Prostate gland (tissue), 2 donors: Measurements from ENCODE around the gene PAK4. TPM values are rescaled to one million over a fixed set of nuclear protein-coding genes. Genes with fewer than 3 reads are reported as not detected.
"Not testable (repeated sequence)": the region's sequence is repeated elsewhere in the genome, so short reads cannot be mapped to it uniquely, and the experiment has no call there.

Experiments used
- DNase-seq: peaks from one replicate; pipeline ENCODE4 v3.0.0-alpha.2; 2019; ENCODE audit warnings: low spot score
- H3K27ac ChIP-seq, 2 donors: fragments of 200-600 bp; sonication (generic); 2 replicates each; pipeline ENCODE4 v1.5.1; 2017 to 2019
- H3K27me3 ChIP-seq: fragments of 200-600 bp; sonication (generic); replicated peaks from 2 replicates; pipeline ENCODE4 v1.5.1; 2019; ENCODE audit not compliant: insufficient read depth
- H3K36me3 ChIP-seq, 2 donors: fragments of 200-600 bp; sonication (generic); 1 replicate in 1 of 2; 2 replicates in 1 of 2; pipeline versions ENCODE4 v1.5.1 to v1.8.1; 2017 to 2019
- H3K4me1 ChIP-seq: fragments of 200-600 bp; sonication (generic); replicated peaks from 2 replicates; pipeline ENCODE4 v1.5.1; 2019
- H3K4me3 ChIP-seq, 2 donors: fragments of 200-600 bp; sonication (generic); 2 replicates each; pipeline ENCODE4 v1.5.1; 2017 to 2019
- H3K9me3 ChIP-seq: fragments of 200-600 bp; sonication (generic); 2 replicates; pipeline ENCODE4 v1.5.1; 2017
- POLR2A ChIP-seq: fragments of 450-650 bp; IDR thresholded peaks from one replicate; pipeline ENCODE4 v1.6.1; 2016; ENCODE audit warnings: antibody characterized with exemption, mild to moderate bottlenecking
- POLR2AphosphoS5 ChIP-seq: sonication (generic); formaldehyde crosslinking; IDR thresholded peaks from one replicate; pipeline ENCODE4 v1.6.1; 2017; ENCODE audit warnings: antibody characterized with exemption
- WGBS: methylation state at CpG from one replicate; pipeline ENCODE4 v1.1.5; 2018; 5-methylcytosine and 5-hydroxymethylcytosine counted together
- intact Hi-C: fragments of 100-400 bp; cut with DNase I; formaldehyde crosslinking; loops from one replicate; pipeline ENCODE4 v1.14.2; 2022
- total RNA-seq, 2 donors: library from RNA; depleted of rRNA; stranded (reverse); fragments of >200 nt; gene quantifications; one replicate each; pipeline ENCODE4 v1.1.0, GENCODE V29; 2016
- TF ChIP-seq, protein P1 (sequence below), 4 experiments: fragments of 200-600 bp in 2 of 4; fragments of 450-650 bp in 2 of 4; sonication (generic) in 2 of 4; IDR thresholded peaks; 1 replicate in 3 of 4; 2 replicates in 1 of 4; pipeline ENCODE4 v1.5.1; 2016 to 2019; ENCODE audit warnings: antibody characterized with exemption in 4 of 4, mild to moderate bottlenecking in 2 of 4, moderate library complexity in 2 of 4

PAK4 gene
- total RNA-seq, 2 donors from 2014 or later, result 111 to 123 TPM

- no peak for DNase-seq
- Histone ChIP-seq H3K9me3 (no peaks in the 10 kb centered on the region), H3K27me3 (peaks cover 16% of the 10 kb centered on the region), H3K4me3 (no peak overlapping the region), H3K36me3 (no peaks in the 10 kb centered on the region), H3K27ac (no peak overlapping the region), H3K4me1 (no peaks in the 10 kb centered on the region)
- WGBS, result 81% methylated on average over 6 of the region's 6 CpGs
- intact Hi-C loops, result no loop called here
- TF ChIP-seq, protein P1, sequence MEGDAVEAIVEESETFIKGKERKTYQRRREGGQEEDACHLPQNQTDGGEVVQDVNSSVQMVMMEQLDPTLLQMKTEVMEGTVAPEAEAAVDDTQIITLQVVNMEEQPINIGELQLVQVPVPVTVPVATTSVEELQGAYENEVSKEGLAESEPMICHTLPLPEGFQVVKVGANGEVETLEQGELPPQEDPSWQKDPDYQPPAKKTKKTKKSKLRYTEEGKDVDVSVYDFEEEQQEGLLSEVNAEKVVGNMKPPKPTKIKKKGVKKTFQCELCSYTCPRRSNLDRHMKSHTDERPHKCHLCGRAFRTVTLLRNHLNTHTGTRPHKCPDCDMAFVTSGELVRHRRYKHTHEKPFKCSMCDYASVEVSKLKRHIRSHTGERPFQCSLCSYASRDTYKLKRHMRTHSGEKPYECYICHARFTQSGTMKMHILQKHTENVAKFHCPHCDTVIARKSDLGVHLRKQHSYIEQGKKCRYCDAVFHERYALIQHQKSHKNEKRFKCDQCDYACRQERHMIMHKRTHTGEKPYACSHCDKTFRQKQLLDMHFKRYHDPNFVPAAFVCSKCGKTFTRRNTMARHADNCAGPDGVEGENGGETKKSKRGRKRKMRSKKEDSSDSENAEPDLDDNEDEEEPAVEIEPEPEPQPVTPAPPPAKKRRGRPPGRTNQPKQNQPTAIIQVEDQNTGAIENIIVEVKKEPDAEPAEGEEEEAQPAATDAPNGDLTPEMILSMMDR (IDR thresholded peaks at IDR 0.05), result no peak
- no peak for TF ChIP-seq POLR2A
- no peak for TF ChIP-seq POLR2AphosphoS5
Observed at GRCh38 chr19:39207293-39207836, 81.8 kb downstream of the PAK4 start.

GRCh38 chr19:39208175-39208795 lies 82.7 kb downstream of the PAK4 start:
- Histone ChIP-seq H3K36me3 (no peaks in the 10 kb centered on the region), H3K27me3 (peaks cover 9% of the 10 kb centered on the region)
- intact Hi-C loops, result no loop called here

GRCh38 chr19:39209196-39209595 lies 83.6 kb downstream of the PAK4 start:
- 75% methylated on average over 7 of the region's 7 CpGs for WGBS
- Histone ChIP-seq H3K27me3 (no peaks in the 10 kb centered on the region), H3K4me3 (no peak overlapping the region), H3K4me1 (no peaks in the 10 kb centered on the region), H3K9me3 (no peaks in the 10 kb centered on the region), H3K36me3 (no peaks in the 10 kb centered on the region), H3K27ac (no peak overlapping the region)
- DNase-seq, result no peak
- TF ChIP-seq POLR2AphosphoS5, result no peak
- intact Hi-C loops, result no loop called here

More at GRCh38 chr19:39208175-39208795, 82.7 kb downstream of the PAK4 start:
- H3K4me1 ChIP-seq, result no peaks in the 10 kb centered on the region
- WGBS, result 74% methylated on average over 9 of the region's 9 CpGs
- no peaks in the 10 kb centered on the region for H3K9me3 ChIP-seq
- no peak for DNase-seq
- no peak overlapping the region for H3K27ac ChIP-seq
- H3K4me3 ChIP-seq, result no peak overlapping the region
- TF ChIP-seq POLR2A (no peak), POLR2AphosphoS5 (no peak)
- TF ChIP-seq, protein P1 (IDR thresholded peaks at IDR 0.05), result no peak

GRCh38 chr19:39211731-39212374 lies 86.3 kb downstream of the PAK4 start:
- no peaks in the 10 kb centered on the region for H3K27me3 ChIP-seq
- DNase-seq, result no peak
- no peak overlapping the region for H3K4me3 ChIP-seq
- intact Hi-C loops, result no loop called here
- 75% methylated on average over 13 of the region's 13 CpGs for WGBS
- H3K9me3 ChIP-seq, result no peaks in the 10 kb centered on the region
- H3K36me3 ChIP-seq, result no peaks in the 10 kb centered on the region
- H3K4me1 ChIP-seq, result no peaks in the 10 kb centered on the region
- TF ChIP-seq POLR2AphosphoS5, result no peak
- TF ChIP-seq, protein P1 (IDR thresholded peaks at IDR 0.05), result no peak
- H3K27ac ChIP-seq, result no peak overlapping the region

DNA sequence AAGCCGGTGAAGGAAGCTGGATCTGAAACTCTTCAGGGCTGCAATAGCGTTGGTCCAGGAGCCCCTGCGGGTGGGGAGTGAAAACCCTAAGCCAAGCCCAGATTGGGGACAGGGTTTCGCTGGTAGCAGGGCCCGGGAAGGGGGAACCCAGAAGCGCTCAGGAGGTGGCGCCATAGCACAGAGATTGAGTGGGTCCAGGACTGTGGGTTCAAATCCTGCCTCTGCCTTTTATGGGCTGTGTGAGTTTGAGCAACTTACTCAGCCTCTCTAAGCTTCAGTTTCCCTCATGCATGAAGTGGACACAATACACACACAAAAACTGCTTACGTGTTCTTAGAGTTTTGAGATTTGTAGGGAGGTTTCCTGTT lies 86.8 kb downstream of the PAK4 start:
- intact Hi-C loops, result no loop called here
- DNase-seq, result no peak
- no peaks in the 10 kb centered on the region for H3K9me3 ChIP-seq
- H3K27ac ChIP-seq, result no peak overlapping the region
- H3K27me3 ChIP-seq, result no peaks in the 10 kb centered on the region
- TF ChIP-seq POLR2AphosphoS5, result no peak
- TF ChIP-seq, protein P1 (IDR thresholded peaks at IDR 0.05), result peak in 1 of 4 experiments; percentile 22
- TF ChIP-seq POLR2A, result no peak
- H3K4me1 ChIP-seq, result no peaks in the 10 kb centered on the region
- 23% methylated on average over 8 of the region's 8 CpGs for WGBS
- no peak overlapping the region for H3K4me3 ChIP-seq
- no peaks in the 10 kb centered on the region for H3K36me3 ChIP-seq

DNA sequence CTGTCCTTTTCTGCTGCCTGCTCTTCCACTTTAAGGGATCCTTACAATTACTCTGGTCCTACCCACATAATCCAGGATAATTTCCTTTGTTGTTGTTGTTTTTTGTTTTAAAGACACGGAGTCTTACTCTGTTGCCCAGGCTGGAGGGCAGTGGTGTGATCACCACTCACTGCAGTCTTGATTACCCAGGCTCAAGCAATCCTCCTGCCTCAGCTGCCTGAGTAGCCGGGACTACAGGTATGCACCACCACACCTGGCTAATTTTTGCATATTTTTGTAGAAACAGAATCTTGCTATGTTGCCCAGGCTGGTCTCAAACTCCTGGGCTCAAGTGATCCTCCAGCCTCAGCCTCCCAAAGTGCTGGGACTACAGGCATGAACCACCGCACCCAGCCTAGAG lies 89.7 kb downstream of the PAK4 start:
- H3K4me1 ChIP-seq, H3K4me3 ChIP-seq, H3K9me3 ChIP-seq, H3K27ac ChIP-seq, DNase-seq, H3K36me3 ChIP-seq, H3K27me3 ChIP-seq, intact Hi-C loops: not testable (repeated sequence)
- WGBS, result 90% methylated on average over 3 of the region's 3 CpGs
